HPDE6-E6E7 (cell line): ENCODE measurements around the gene ASPHD1.
A peak's percentile ranks its signal among the peaks of the same experiment; 100 is the strongest.

Experiments used
- DNase-seq: peaks from one replicate; pipeline ENCODE4 v3.0.0; 2011; ENCODE audit warnings: missing footprints; ENCODE audit errors: extremely low spot score

Gene ASPHD1

GRCh38 chr16:29943846-29944799, 43.8 kb downstream of the ASPHD1 start:
- peak; percentile 88 for DNase-seq

GRCh38 chr16:29947897-29948296, 47.6 kb downstream of the ASPHD1 start:
- DNase-seq, result no peak

- no peak for DNase-seq
Observed at GRCh38 chr16:29950806-29951461, 50.6 kb downstream of the ASPHD1 start.

GRCh38 chr16:29951625-29952365, 51.5 kb downstream of the ASPHD1 start:
- no peak for DNase-seq
